ENCODE data around the gene PTGR3. TPM values are rescaled to one million over a fixed set of nuclear protein-coding genes. Genes with fewer than 3 reads are reported as not detected.

The PTGR3 gene
- total and polyA plus RNA-seq, 10 donors = 11.1 to 43.8 (median 30.0) TPM

DNA sequence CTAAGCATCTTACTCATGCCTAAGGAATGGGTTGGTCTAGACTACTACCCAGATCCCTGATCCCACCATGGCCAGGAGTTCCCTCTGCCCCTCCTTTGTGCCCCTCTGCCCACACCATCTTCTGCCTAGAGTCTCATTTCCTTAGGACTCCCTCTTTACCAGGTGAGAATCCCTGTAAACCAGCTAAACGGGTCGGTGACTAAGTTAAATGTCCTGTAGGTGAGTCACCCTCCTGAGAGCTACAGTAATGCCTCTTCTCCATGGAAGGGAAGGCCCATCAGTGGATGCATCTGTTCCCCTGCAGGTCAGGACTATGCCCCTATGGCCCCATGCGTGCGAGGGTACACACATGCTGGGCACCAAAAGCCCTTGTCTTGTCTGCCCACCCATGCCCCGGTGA lies 25.4 kb downstream of the PTGR3 start:
- DNase-seq = no peak
- Histone ChIP-seq H3K4me1 (no peaks in the 10 kb centered on the region), H3K27ac (no peak overlapping the region), H3K4me3 (no peak overlapping the region), H3K9me3 (no peaks in the 10 kb centered on the region), H3K27me3 (replicated peaks in 1 of 7) (peaks cover 0 to 11% (median 0%) of the 10 kb centered on the region in 7 donors), H3K36me3 (no peaks in the 10 kb centered on the region)
- no peak for TF ChIP-seq POLR2AphosphoS5 (IDR thresholded peaks at IDR 0.05)
- TF ChIP-seq, protein P1, sequence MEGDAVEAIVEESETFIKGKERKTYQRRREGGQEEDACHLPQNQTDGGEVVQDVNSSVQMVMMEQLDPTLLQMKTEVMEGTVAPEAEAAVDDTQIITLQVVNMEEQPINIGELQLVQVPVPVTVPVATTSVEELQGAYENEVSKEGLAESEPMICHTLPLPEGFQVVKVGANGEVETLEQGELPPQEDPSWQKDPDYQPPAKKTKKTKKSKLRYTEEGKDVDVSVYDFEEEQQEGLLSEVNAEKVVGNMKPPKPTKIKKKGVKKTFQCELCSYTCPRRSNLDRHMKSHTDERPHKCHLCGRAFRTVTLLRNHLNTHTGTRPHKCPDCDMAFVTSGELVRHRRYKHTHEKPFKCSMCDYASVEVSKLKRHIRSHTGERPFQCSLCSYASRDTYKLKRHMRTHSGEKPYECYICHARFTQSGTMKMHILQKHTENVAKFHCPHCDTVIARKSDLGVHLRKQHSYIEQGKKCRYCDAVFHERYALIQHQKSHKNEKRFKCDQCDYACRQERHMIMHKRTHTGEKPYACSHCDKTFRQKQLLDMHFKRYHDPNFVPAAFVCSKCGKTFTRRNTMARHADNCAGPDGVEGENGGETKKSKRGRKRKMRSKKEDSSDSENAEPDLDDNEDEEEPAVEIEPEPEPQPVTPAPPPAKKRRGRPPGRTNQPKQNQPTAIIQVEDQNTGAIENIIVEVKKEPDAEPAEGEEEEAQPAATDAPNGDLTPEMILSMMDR (IDR thresholded peaks at IDR 0.05 in 8 of 11, conservative IDR thresholded peaks at IDR 0.05 in 3 of 11) = no peak
- TF ChIP-seq POLR2A (IDR thresholded peaks at IDR 0.05) = no peak
- 85 to 100% (median 87%) methylated on average over 5 of the region's 5 CpGs for WGBS, 5 donors
- intact Hi-C loops (cut with DNase I; ENCODE audit: low total_unique reads) = no loop called here

DNA sequence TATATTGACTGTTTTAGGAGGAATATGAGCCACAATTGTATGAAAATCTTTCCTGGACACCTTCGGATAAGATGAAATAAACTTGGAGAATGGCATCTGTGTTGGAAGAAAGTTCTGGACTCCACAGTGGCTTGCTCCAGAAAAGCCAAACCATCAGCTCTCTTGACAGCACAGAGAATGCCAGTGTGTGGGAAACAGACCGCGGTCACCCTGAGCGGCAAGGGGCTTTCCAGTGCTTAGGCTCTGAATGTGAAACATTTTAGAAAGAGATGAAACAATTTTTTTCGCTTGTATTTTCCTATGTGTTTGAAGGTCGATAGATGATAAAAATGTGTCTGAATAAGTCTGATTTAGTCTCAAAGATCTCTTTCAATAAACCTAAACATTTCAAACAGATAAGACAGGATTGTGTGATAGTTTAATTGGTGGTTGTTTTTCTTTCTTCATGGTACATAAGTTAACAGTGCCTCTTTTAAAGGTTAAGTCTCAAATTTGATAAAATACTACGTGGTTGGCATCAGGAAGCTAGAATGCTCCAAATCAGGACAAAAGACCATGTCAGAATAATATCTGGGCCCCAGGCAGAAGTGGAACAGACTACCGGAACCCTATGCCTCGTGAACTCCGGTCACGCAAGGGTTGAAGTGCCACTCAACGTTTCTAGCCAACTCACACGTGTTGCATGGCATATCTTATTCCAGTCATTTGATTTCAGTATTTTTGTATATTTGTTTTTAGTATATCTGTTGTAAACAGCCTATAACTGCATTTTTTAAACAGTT lies 28.9 kb downstream of the PTGR3 start:
- no peak for DNase-seq
- WGBS, 5 donors = 82 to 89% (median 86%) methylated on average over 13 of the region's 13 CpGs
- Histone ChIP-seq H3K36me3 (no peaks in the 10 kb centered on the region), H3K4me1 (no peaks in the 10 kb centered on the region), H3K27ac (no peak overlapping the region), H3K9me3 (no peaks in the 10 kb centered on the region), H3K4me3 (no peak overlapping the region), H3K27me3 (replicated peaks in 1 of 7) (peaks cover 0 to 7% (median 0%) of the 10 kb centered on the region in 7 donors)
- TF ChIP-seq POLR2A (IDR thresholded peaks at IDR 0.05) = no peak
- TF ChIP-seq, protein P1 (IDR thresholded peaks at IDR 0.05 in 8 of 11, conservative IDR thresholded peaks at IDR 0.05 in 3 of 11) = no peak
- no peak for TF ChIP-seq POLR2AphosphoS5 (IDR thresholded peaks at IDR 0.05)
- intact Hi-C loops (cut with DNase I; ENCODE audit: low total_unique reads) = no loop called here

DNA sequence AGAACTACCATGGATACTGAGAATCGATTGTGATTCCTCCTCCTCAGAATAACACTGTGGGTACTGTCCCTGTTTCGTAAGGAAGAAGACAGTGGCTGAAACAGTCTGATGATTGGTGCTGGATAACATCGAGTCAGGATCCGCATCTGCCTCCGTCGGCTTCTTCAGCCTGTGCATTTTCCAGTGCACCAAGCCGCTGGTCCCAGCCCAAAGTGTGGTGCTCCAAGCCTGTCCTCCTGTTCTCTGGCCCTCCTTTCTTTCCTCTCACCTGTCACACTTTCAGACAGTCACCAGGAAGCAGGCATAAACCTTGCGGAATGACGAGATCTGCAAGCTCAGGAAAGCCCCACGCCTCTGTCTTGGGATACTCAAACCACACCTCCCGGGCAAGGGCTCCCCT lies 30.6 kb downstream of the PTGR3 start:
- H3K27me3 ChIP-seq (replicated peaks in 1 of 7) = no peaks in the 10 kb centered on the region
- intact Hi-C loops (cut with DNase I; ENCODE audit: low total_unique reads) = no loop called here
- H3K36me3 ChIP-seq = no peaks in the 10 kb centered on the region
- TF ChIP-seq POLR2A (IDR thresholded peaks at IDR 0.05) (no peak), POLR2AphosphoS5 (IDR thresholded peaks at IDR 0.05) (no peak)
- TF ChIP-seq, protein P1 (IDR thresholded peaks at IDR 0.05 in 8 of 11, conservative IDR thresholded peaks at IDR 0.05 in 3 of 11) = no peak
- no peak overlapping the region for H3K4me3 ChIP-seq
- 91 to 96% (median 93%) methylated on average over 11 of the region's 11 CpGs for WGBS, 5 donors
- peaks cover 0 to 1% (median 0%) of the 10 kb centered on the region in 6 donors for H3K4me1 ChIP-seq
- no peak overlapping the region for H3K27ac ChIP-seq
- no peaks in the 10 kb centered on the region for H3K9me3 ChIP-seq
- no peak for DNase-seq

DNA sequence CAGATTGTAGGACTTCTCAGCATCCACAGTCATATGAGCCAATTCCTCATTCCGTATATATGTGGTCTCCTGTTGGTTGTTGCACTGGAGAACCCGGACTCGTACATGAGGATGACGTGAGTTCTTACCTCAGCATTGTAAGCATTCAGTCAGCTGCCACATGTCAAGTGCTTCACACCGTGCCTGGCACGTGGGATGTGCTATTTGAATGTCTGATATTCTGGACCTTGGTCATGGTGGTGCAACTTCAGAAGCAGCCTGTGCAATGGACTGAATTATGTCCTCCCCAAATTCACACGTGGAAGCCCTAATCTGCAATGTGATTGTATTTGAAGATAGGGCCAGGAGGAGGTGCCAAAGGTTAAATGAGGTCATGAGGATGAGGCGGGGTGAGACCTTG lies 32.1 kb downstream of the PTGR3 start:
- no peak overlapping the region for H3K4me3 ChIP-seq
- TF ChIP-seq POLR2A (IDR thresholded peaks at IDR 0.05) (no peak), POLR2AphosphoS5 (IDR thresholded peaks at IDR 0.05) (no peak)
- TF ChIP-seq, protein P1 (IDR thresholded peaks at IDR 0.05 in 8 of 11, conservative IDR thresholded peaks at IDR 0.05 in 3 of 11) = no peak
- peaks cover 0 to 7% (median 0%) of the 10 kb centered on the region in 6 donors for H3K4me1 ChIP-seq
- 87 to 89% (median 87%) methylated on average over 8 of the region's 8 CpGs for WGBS, 5 donors
- no peaks in the 10 kb centered on the region for H3K9me3 ChIP-seq
- intact Hi-C loops (cut with DNase I; ENCODE audit: low total_unique reads) = no loop called here
- no peak overlapping the region for H3K27ac ChIP-seq
- H3K27me3 ChIP-seq (replicated peaks in 1 of 7) = no peaks in the 10 kb centered on the region
- H3K36me3 ChIP-seq = no peaks in the 10 kb centered on the region
- no peak for DNase-seq
